ENCODE measurements around the gene GAS6.

Gene GAS6

GRCh38 chr13:113823771-113824170 is 40.1 kb downstream of the GAS6 start:
- Histone ChIP-seq H3K36me3 (replicated peaks; ENCODE audit: insufficient read depth, low read length) (peaks cover 15% of the 10 kb centered on the region; the same call in 1 of the 2 replicates), H3K79me2 (ENCODE audit: low read length) (peaks cover 17% of the 10 kb centered on the region), H3K9me2 (replicated peaks; ENCODE audit: insufficient read depth, low read length) (no peaks in the 10 kb centered on the region), H4K20me1 (ENCODE audit: insufficient read depth, low read length) (no peaks in the 10 kb centered on the region), H3K4me2 (ENCODE audit: low read depth, low read length) (no peak overlapping the region), H3K9me3 (replicated peaks; ENCODE audit: insufficient read depth, low read length) (no peaks in the 10 kb centered on the region), H3K27me3 (replicated peaks; ENCODE audit: insufficient read depth, low read length) (no peaks in the 10 kb centered on the region), H3K27ac (ENCODE audit: low read length) (no peak overlapping the region), H3K4me1 (ENCODE audit: low read length) (no peaks in the 10 kb centered on the region), H2AFZ (ENCODE audit: low read length) (no peak overlapping the region), H3K9ac (ENCODE audit: low read length) (no peak overlapping the region), H3K4me3 (ENCODE audit: low read length) (no peak overlapping the region), H3F3A (ENCODE audit: insufficient read depth, low read length) (peaks cover 56% of the 10 kb centered on the region)
- no peak for TF ChIP-seq CTCF (IDR thresholded peaks at IDR 0.05; ENCODE audit: low read length)
- TF ChIP-seq EZH2phosphoT487 (IDR thresholded peaks at IDR 0.05; ENCODE audit: low read length), result no peak
- TF ChIP-seq EZH2 (optimal IDR thresholded peaks at IDR 0.05; ENCODE audit: low read depth, low read length), result no peak
- DNase-seq, result no peak

- H3K4me2 ChIP-seq (ENCODE audit: low read depth, low read length), result no peak overlapping the region
- H3K4me3 ChIP-seq (ENCODE audit: low read length), result no peak overlapping the region
- no peaks in the 10 kb centered on the region for H3K9me2 ChIP-seq (replicated peaks; ENCODE audit: insufficient read depth, low read length)
- H3K4me1 ChIP-seq (ENCODE audit: low read length), result no peaks in the 10 kb centered on the region
- H3K9ac ChIP-seq (ENCODE audit: low read length), result no peak overlapping the region
- no peak overlapping the region for H3K27ac ChIP-seq (ENCODE audit: low read length)
- H3K36me3 ChIP-seq (replicated peaks; ENCODE audit: insufficient read depth, low read length), result peaks cover 12% of the 10 kb centered on the region; the same call in 1 of the 2 replicates
- H3K79me2 ChIP-seq (ENCODE audit: low read length), result peaks cover 12% of the 10 kb centered on the region
- H4K20me1 ChIP-seq (ENCODE audit: insufficient read depth, low read length), result no peaks in the 10 kb centered on the region
- TF ChIP-seq EZH2phosphoT487 (IDR thresholded peaks at IDR 0.05; ENCODE audit: low read length) (no peak), EZH2 (optimal IDR thresholded peaks at IDR 0.05; ENCODE audit: low read depth, low read length) (no peak), CTCF (IDR thresholded peaks at IDR 0.05; ENCODE audit: low read length) (no peak)
- DNase-seq, result no peak
- no peak overlapping the region for H2AFZ ChIP-seq (ENCODE audit: low read length)
- H3K27me3 ChIP-seq (replicated peaks; ENCODE audit: insufficient read depth, low read length), result no peaks in the 10 kb centered on the region
- H3F3A ChIP-seq (ENCODE audit: insufficient read depth, low read length), result peaks cover 58% of the 10 kb centered on the region
- H3K9me3 ChIP-seq (replicated peaks; ENCODE audit: insufficient read depth, low read length), result no peaks in the 10 kb centered on the region
Measured at GRCh38 chr13:113822956-113823744, 40.7 kb downstream of the GAS6 start.

- Histone ChIP-seq H3F3A (ENCODE audit: insufficient read depth, low read length) (peaks cover 63% of the 10 kb centered on the region), H3K27ac (ENCODE audit: low read length) (no peak overlapping the region), H4K20me1 (ENCODE audit: insufficient read depth, low read length) (no peaks in the 10 kb centered on the region), H3K9me3 (replicated peaks; ENCODE audit: insufficient read depth, low read length) (no peaks in the 10 kb centered on the region), H3K4me2 (ENCODE audit: low read depth, low read length) (no peak overlapping the region), H3K9me2 (replicated peaks; ENCODE audit: insufficient read depth, low read length) (no peaks in the 10 kb centered on the region), H3K4me1 (ENCODE audit: low read length) (no peaks in the 10 kb centered on the region), H3K36me3 (replicated peaks; ENCODE audit: insufficient read depth, low read length) (peaks cover 12% of the 10 kb centered on the region; the same call in 1 of the 2 replicates), H3K4me3 (ENCODE audit: low read length) (no peak overlapping the region), H3K9ac (ENCODE audit: low read length) (no peak overlapping the region), H2AFZ (ENCODE audit: low read length) (no peak overlapping the region), H3K79me2 (ENCODE audit: low read length) (peaks cover 6% of the 10 kb centered on the region), H3K27me3 (replicated peaks; ENCODE audit: insufficient read depth, low read length) (no peaks in the 10 kb centered on the region)
- no peak for DNase-seq
- TF ChIP-seq EZH2 (optimal IDR thresholded peaks at IDR 0.05; ENCODE audit: low read depth, low read length), result no peak
- TF ChIP-seq CTCF (IDR thresholded peaks at IDR 0.05; ENCODE audit: low read length), result no peak
- no peak for TF ChIP-seq EZH2phosphoT487 (IDR thresholded peaks at IDR 0.05; ENCODE audit: low read length)
Measured at GRCh38 chr13:113822266-113822665, 41.6 kb downstream of the GAS6 start.
